Measurements from ENCODE around the gene ACTN1. TPM values are rescaled to one million over a fixed set of nuclear protein-coding genes. Genes with fewer than 3 reads are reported as not detected.

Gene ACTN1
- total RNA-seq, 1 donor from 2014 or later: 70.7 TPM

GRCh38 chr14:68908803-68909202 is 70.3 kb downstream of the ACTN1 start:
- peaks cover 18% of the 10 kb centered on the region for H4K20me1 ChIP-seq (ENCODE audit: low read depth)
- TF ChIP-seq EZH2 (IDR thresholded peaks at IDR 0.05): no peak
- TF ChIP-seq EZH2phosphoT487 (IDR thresholded peaks at IDR 0.05): no peak
- Mint-ChIP-seq H3K27me3 (ENCODE audit: insufficient read depth, low read depth) (no peaks in the 10 kb centered on the region), H3K36me3 (peaks cover 32% of the 10 kb centered on the region), H3K4me1 (peaks cover 5% of the 10 kb centered on the region), H3K4me3 (no peak overlapping the region), H3K27ac (no peak overlapping the region), H3K9me3 (no peaks in the 10 kb centered on the region)
- no peaks in the 10 kb centered on the region for H3K4me1 ChIP-seq
- H3F3A ChIP-seq (ENCODE audit: low read depth): peaks cover 10% of the 10 kb centered on the region
- DNase-seq (ENCODE audit: low spot score): no peak
- H3K27me3 ChIP-seq: no peaks in the 10 kb centered on the region
- no peaks in the 10 kb centered on the region for H3K79me2 ChIP-seq (ENCODE audit: low read depth)
- no peak overlapping the region for H2AFZ ChIP-seq (replicated peaks)
- H3K4me2 ChIP-seq: no peak overlapping the region
- H3K9me3 ChIP-seq (ENCODE audit: low read depth): no peaks in the 10 kb centered on the region
- peaks cover 6% of the 10 kb centered on the region for H3K36me3 ChIP-seq
- no peak overlapping the region for H3K9ac ChIP-seq
- no peak overlapping the region for H3K27ac ChIP-seq
- no peak overlapping the region for H3K4me3 ChIP-seq

GRCh38 chr14:68908201-68908600 is 70.9 kb downstream of the ACTN1 start:
- peaks cover 5% of the 10 kb centered on the region for H3K4me1 Mint-ChIP-seq
- Histone ChIP-seq H3K9me3 (ENCODE audit: low read depth) (no peaks in the 10 kb centered on the region), H3F3A (ENCODE audit: low read depth) (peaks cover 10% of the 10 kb centered on the region), H3K4me3 (no peak overlapping the region), H3K4me1 (no peaks in the 10 kb centered on the region), H3K9ac (no peak overlapping the region), H4K20me1 (ENCODE audit: low read depth) (peaks cover 18% of the 10 kb centered on the region), H2AFZ (replicated peaks) (no peak overlapping the region), H3K79me2 (ENCODE audit: low read depth) (no peaks in the 10 kb centered on the region), H3K36me3 (peaks cover 6% of the 10 kb centered on the region), H3K27me3 (no peaks in the 10 kb centered on the region), H3K4me2 (no peak overlapping the region), H3K27ac (no peak overlapping the region)
- H3K9me3 Mint-ChIP-seq: no peaks in the 10 kb centered on the region
- no peak overlapping the region for H3K4me3 Mint-ChIP-seq
- no peak for DNase-seq (ENCODE audit: low spot score)
- no peak for TF ChIP-seq EZH2 (IDR thresholded peaks at IDR 0.05)
- no peak for TF ChIP-seq CTCF (IDR thresholded peaks at IDR 0.05)
- TF ChIP-seq EZH2phosphoT487 (IDR thresholded peaks at IDR 0.05): no peak
- no peak overlapping the region for H3K27ac Mint-ChIP-seq
- no peaks in the 10 kb centered on the region for H3K27me3 Mint-ChIP-seq (ENCODE audit: insufficient read depth, low read depth)
- H3K36me3 Mint-ChIP-seq: peaks cover 32% of the 10 kb centered on the region

- peaks cover 6% of the 10 kb centered on the region for H3K36me3 ChIP-seq
- H3K36me3 Mint-ChIP-seq: peaks cover 38% of the 10 kb centered on the region
These were observed 72.7 kb downstream of the ACTN1 start for GRCh38 chr14:68906439-68906838.

More at GRCh38 chr14:68906439-68906838, 72.7 kb downstream of the ACTN1 start:
- TF ChIP-seq CTCF (IDR thresholded peaks at IDR 0.05): no peak
- TF ChIP-seq EZH2phosphoT487 (IDR thresholded peaks at IDR 0.05): no peak
- no peak for TF ChIP-seq EZH2 (IDR thresholded peaks at IDR 0.05)
- H3K4me3 Mint-ChIP-seq: no peak overlapping the region
- Histone ChIP-seq H3K9me3 (ENCODE audit: low read depth) (no peaks in the 10 kb centered on the region), H3K27ac (no peak overlapping the region), H3K79me2 (ENCODE audit: low read depth) (no peaks in the 10 kb centered on the region), H3K9ac (no peak overlapping the region), H3F3A (ENCODE audit: low read depth) (no peaks in the 10 kb centered on the region), H3K27me3 (no peaks in the 10 kb centered on the region), H3K4me1 (no peaks in the 10 kb centered on the region), H4K20me1 (ENCODE audit: low read depth) (peaks cover 11% of the 10 kb centered on the region), H3K4me2 (no peak overlapping the region), H2AFZ (replicated peaks) (no peak overlapping the region), H3K4me3 (no peak overlapping the region)
- no peaks in the 10 kb centered on the region for H3K9me3 Mint-ChIP-seq
- H3K4me1 Mint-ChIP-seq: peaks cover 5% of the 10 kb centered on the region
- H3K27me3 Mint-ChIP-seq (ENCODE audit: insufficient read depth, low read depth): no peaks in the 10 kb centered on the region
- no peak for DNase-seq (ENCODE audit: low spot score)
- H3K27ac Mint-ChIP-seq: no peak overlapping the region
